GM19328 (cell line): ENCODE results near the gene TBC1D20.
"Not testable (repeated sequence)": the region's sequence is repeated elsewhere in the genome, so short reads cannot be mapped to it uniquely, and the experiment has no call there.

ENCODE experiments used
- ATAC-seq: cut with Tn5 transposase; IDR thresholded peaks from one replicate; pipeline ENCODE4 v1.9.1; 2021; ENCODE audit warnings: mild to moderate bottlenecking, moderate library complexity; ENCODE audit not compliant: unreplicated experiment

TBC1D20 gene

GRCh38 chr20:402898-403581 is 59.3 kb downstream of the TBC1D20 start:
- ATAC-seq: no peak

GRCh38 chr20:402496-402885 is 59.8 kb downstream of the TBC1D20 start:
- no peak for ATAC-seq

- no peak for ATAC-seq
Measured at GRCh38 chr20:401682-402495, 60.4 kb downstream of the TBC1D20 start.

GRCh38 chr20:400454-401275 is 61.7 kb downstream of the TBC1D20 start:
- no peak for ATAC-seq

GRCh38 chr20:400128-400453 is 62.2 kb downstream of the TBC1D20 start:
- no peak for ATAC-seq

- no peak for ATAC-seq
Measured at GRCh38 chr20:399182-399707, 63.1 kb downstream of the TBC1D20 start.

GRCh38 chr20:397432-398237 is 64.7 kb downstream of the TBC1D20 start:
- no peak for ATAC-seq

GRCh38 chr20:396619-397431 is 65.5 kb downstream of the TBC1D20 start:
- no peak for ATAC-seq

GRCh38 chr20:396252-396618 is 66.1 kb downstream of the TBC1D20 start:
- ATAC-seq: no peak

- not testable (repeated sequence) for ATAC-seq
Measured at GRCh38 chr20:393296-393695, 69.0 kb downstream of the TBC1D20 start.

- no peak for ATAC-seq
Measured at GRCh38 chr20:391041-391711, 71.2 kb downstream of the TBC1D20 start.

GRCh38 chr20:389220-389619 is 73.1 kb downstream of the TBC1D20 start:
- ATAC-seq: no peak

GRCh38 chr20:388034-388994 is 74.0 kb downstream of the TBC1D20 start:
- no peak for ATAC-seq

- no peak for ATAC-seq
Measured at GRCh38 chr20:387520-387919, 74.8 kb downstream of the TBC1D20 start.

GRCh38 chr20:386634-387033 is 75.7 kb downstream of the TBC1D20 start:
- not testable (repeated sequence) for ATAC-seq
